HG03025 (cell line): Measurements from ENCODE around the gene WBP1L.
"Not testable (repeated sequence)": the region's sequence is repeated elsewhere in the genome, so short reads cannot be mapped to it uniquely, and the experiment has no call there.

ENCODE experiments used
- ATAC-seq: cut with Tn5 transposase; IDR thresholded peaks from one replicate; pipeline ENCODE4 v1.9.1; 2021; ENCODE audit warnings: mild to moderate bottlenecking, moderate library complexity; ENCODE audit not compliant: unreplicated experiment, low FRiP score

Gene WBP1L

DNA sequence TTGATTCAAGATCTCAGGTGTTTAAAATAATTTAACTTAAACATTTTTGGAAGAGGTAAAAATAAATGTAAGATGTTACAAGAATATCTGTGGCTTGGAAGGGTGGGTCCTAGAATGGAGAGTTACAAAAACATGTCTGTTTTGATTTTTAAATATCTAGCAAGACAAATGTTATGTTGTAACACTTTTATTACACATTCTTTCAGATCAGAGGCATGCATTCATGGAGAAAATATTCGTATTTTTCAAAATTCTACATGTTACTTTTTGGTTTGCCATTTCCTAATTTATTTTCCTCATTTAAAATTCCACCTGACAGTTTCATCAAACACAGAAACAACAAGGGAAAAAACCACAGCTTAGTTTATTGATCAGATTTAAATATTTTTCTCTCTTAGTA is 10.0 kb downstream of the WBP1L start:
- ATAC-seq: no peak

DNA sequence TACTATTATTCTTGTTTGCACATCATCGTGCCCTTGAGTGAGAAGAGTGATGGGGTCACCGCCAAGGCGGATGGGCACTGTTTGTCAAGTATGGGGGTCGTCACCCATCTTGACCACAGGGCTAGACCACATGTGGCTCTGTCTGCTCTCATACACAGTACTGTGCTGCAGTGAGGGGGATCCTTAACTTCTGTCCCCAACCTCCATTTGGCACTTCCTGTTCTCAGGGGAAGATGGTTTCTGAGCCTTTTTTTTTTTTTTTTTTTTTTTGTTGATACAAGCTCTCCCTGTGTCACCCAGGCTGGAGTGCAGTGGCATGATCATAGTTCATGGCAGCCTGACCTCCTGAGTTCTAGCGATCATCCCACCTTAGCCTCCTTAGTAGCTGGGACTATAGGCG is 13.6 kb downstream of the WBP1L start:
- no peak for ATAC-seq

DNA sequence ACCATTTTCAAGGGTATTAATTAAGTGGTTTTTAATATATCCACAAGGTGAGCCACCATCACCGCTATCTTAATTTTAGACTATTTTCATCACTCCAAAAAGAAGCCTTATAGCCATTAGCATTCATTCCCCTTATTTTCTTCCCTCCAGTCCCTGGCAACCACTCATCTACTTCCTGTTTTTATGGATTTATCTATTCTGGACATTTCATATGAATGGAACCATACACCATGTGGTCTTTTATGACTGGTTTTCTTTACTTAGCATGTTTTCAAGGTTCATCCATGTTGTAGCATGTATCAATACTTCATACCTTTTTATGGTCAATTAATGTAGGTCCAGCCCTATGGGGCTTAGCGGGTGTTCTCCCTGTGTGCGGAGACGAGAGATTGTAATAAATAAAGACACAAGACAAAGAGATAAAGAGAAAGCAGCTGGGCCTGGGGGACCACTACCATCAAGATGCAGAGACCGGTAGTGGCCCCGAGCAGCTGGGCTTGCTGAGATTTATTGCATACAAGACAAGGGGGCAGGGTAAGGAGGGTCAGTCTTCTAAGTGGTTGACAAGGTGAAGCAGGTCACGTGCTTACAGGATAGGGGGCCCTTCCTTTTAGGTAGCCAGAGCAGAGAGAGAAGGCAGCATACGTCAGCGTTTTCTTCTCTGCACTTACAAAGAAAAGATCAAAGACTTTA is 14.6 kb downstream of the WBP1L start:
- ATAC-seq: no peak

DNA sequence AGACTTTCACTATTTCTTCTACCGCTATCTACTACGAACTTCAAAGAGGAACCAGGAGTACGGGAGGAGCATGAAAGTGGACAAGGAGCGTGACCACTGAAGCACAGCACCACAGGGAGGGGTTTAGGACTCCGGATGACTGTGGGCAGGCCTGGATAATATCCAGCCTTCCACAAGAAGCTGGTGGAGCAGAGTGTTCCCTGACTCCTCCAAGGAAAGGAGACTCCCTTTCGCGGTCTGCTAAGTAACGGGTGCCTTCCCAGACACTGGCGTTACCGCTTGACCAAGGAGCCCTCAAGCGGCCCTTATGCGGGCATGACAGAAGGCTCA is 15.2 kb downstream of the WBP1L start:
- ATAC-seq: not testable (repeated sequence)

DNA sequence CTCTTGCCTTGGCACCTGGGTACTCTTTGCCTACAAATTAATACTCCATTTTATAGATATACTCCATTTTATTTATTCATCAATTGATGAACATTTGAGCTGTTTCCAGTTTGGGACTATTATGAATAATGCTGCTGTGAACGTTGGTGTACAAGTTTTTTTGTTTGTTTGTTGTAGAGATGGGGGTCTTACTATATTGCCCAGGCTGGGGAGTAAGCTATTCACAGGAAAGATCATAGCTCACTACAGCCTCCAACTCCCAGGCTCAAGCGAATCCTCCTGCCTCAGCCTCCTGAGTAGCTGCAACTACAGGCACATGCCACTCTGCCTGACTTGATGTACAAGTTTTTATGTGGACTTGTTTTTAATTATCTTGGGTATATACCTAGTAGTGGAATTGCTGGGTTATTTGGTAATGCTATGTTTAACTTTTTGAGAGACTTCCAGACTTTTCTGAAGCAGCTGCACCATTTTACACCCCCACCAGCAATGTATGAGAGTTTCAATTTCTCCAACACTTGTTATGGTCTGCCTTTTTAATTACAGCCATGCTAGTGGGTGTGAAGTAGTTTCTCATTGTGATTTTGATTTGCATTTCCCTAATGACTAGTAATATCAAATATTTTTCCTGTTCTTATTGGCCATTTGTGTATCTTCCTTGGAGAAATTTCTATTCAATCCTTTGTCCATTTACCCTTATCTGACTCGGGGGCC is 15.9 kb downstream of the WBP1L start:
- ATAC-seq: no peak

DNA sequence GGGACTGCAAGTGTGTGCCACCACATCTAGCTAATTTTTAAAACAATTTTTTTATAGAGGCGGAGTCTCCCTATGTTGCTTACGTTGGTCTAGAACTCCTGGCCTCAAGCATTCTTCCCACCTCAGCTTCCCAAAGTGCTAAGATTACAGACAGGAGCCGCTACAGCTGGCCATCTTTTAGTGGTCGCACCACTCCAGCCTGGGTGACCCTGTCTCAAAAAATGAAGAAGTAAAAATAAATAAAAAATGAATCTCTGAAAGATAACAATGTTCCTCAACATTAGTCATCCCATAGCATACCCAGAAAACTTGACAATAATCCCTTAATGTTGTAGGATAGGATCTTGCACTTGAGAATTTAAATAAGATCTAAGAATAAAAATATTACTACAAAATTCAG is 18.2 kb downstream of the WBP1L start:
- ATAC-seq: no peak

DNA sequence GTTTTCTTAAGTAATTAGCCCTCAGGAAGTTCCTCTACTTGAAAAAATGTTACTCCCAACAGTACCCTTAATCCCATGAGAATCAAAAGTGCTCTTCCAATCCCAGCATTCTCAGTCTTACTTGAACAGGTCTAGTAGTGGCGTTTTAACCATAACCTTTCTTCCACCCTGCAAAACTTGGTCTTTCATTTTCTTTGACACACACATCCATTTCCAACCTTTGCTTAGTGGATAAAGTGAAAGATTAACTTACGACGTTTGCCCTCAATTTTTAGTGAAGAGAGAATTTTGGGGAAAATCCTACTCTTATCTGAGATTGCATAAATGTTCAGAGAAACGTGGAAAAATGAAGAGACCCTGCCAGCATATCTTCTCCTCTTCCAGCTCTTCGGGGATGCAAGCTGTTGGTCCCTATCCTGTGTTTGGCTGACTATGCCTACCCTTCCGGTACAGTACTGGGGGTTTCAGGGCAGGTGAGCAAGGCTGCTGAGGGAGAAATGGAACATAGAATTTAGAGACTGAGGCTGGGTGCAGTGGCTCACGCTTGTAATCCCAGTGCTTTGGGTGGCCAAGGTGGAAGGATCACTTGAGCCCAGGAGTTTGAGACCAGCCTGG is 18.8 kb downstream of the WBP1L start:
- no peak for ATAC-seq

DNA sequence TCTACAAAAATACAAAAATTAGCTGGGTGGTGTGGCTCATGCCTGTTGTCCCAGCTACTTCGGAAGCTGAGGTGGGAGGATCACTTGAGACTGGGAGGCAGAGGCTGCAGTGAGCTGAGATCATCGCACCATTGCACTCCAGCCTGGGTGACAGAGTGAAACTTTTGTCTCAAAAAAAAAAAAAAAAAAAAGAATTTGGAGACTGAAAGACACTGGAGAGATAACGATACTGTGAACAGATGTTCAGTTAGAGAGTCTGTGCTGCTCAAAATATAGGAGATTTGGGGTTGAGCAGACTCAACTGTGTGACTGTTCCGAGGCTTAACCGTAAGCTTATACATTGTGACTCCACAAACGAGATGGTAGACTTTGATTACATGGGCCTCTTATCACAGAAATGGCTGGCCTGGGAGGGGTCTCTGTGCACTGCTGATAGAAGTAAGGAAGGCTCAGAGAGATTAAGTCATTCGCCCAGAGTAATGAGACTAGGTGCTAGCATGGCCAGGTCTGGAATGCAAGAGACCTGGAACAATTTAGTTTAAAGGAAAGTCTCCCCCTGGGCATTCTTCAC is 19.4 kb downstream of the WBP1L start:
- no peak for ATAC-seq

DNA sequence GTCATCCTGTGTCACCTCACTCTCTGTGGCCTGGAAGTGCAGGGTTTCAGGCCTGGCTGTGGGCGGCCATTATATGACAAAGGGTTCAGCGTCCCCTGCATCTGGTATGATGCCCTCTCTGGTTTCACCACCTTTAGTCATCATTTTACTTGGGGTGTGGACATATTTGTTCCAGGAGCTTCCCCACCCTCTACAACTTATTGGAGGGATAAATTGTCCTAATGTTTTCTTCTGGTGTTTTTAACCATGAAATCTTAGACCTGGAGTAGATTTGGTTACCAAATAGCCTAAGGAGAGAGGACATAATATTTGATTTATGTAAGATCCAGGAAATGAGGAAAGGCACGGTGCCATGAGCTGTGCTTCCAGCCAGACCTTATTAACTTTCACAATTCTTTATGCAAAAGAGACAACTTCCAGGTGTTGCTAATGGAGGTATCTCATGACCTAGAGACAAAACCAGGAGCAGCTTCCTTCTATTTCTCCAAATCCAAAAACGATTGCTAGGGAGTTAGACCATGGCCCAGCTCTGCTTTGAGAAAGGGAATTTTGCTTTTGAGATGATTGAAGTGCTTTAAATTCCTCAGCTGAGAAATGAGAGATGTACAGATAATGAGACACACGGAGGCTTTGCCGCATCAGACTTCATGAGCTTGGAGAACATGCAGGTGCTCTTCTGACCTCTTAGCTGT is 20.9 kb downstream of the WBP1L start:
- no peak for ATAC-seq

DNA sequence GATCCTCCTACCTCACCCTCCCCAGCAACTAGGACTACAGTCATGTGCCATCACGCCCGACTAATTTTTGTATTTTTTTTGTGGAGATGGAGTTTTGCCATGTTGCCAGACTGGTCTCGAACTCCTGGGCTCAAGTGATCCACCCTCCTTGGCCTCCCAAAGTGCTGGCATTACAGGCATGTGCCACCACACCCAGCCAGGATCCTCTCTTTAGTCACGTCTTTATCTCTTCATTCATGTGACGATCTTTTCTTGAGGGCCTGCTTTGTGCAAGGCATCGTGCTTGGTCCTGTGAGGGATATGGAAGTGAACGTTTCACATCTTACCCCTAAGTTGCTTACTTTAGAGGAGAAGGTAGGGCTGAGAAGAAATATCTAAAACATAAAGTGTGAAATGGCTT is 21.6 kb downstream of the WBP1L start:
- ATAC-seq: no peak

DNA sequence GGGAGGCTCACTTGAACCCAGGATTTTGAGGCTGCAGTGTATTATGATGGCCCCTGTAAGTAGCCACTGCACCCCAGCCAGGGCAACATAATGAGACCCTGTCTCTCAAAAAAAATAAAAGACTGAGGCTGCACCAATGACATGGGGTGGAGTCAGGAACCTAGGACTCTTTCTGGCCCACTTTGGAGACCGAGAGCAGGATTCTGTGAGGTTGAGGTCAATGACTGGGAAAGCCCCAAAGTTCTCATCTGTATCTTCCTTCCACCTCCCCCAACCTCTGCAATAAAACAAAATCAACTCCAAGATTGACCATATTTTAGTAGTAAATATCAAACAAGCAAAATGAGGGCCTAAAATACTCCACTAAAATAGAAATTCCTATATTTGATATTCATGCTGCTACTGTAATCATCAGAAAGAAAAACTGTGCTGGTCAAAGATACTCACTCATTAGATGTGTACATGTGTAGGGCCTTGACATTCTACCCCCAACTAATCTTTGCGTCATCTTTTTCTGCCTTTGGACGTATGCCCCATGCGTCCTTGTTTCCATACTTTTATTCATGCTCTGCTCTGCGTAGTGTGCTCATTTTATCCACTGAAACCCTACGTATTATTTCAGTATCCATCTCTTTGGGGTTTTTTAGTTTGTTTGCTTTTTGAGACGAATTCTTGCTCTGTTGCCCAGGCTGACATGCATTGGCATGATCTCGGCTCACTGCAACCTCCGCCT is 23.8 kb downstream of the WBP1L start:
- no peak for ATAC-seq

DNA sequence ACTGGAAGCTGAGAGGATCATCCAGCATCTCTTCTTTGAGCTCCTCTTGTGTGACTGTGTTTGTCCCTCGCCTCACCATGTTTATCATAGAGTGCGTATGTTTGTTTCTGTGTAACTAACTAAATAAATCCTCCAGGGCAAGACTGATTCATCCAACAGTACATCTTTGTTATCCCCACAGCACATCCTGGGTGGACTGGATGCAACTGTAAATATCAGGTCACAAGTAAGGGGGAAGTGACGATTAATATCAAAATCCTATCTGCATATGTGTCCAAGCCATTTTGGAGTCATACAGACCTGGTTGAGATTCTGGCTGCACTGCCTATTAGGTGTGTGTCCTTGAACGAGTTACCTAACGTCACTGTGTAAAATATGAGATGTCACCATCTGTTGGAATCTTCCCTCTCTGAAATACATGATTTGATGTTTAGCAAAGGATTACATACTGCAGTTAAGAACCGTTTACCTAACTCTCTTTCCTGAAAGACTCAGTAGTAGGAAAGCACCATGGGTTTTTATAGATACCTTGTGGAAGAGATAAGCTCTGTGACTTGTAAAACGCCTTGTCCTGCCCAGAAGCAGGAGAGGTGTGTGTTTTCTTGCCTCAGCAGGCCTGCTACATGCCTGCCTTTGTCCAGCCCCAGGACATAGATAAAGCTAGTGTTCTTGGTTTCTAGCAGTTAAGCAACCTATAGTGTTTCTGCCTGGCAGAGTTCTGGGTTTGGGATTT is 25.8 kb downstream of the WBP1L start:
- no peak for ATAC-seq

DNA sequence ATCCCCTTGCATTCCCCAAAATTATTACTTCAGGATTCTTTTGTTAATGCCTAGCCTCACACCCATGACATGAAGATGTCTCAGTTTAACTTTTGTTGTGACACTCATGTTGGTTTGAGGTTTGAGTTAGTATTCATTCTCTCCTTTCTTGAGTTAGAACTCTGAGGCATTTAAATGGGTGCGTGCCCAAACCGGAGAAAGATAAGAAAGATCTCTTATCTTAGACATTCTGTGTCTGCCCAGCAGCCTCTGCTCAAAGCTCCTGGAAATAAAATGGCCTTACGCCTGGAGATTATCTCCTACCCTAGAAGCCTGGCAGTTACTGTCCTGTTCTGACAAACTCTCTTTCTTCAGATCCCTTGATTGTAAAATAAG is 26.3 kb downstream of the WBP1L start:
- ATAC-seq: no peak

DNA sequence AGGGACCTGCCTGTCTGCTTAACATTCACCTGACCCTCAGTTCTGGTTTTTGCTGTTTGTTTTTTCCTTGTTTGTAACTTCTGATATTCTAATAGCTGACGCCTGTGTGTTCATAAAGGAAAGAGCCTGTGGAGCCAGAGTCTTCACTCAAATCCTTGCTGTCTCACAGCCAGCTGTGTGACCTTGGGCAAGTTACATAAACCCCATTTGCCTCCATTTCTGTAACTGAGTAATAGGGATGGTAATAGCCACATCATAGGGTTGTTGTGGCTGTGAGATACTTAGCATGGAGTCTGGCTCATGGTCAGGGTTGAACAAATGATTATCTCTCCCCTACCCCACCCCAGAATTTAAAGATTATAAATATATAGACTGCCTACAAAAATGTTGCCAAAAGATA is 27.0 kb downstream of the WBP1L start:
- ATAC-seq: no peak

DNA sequence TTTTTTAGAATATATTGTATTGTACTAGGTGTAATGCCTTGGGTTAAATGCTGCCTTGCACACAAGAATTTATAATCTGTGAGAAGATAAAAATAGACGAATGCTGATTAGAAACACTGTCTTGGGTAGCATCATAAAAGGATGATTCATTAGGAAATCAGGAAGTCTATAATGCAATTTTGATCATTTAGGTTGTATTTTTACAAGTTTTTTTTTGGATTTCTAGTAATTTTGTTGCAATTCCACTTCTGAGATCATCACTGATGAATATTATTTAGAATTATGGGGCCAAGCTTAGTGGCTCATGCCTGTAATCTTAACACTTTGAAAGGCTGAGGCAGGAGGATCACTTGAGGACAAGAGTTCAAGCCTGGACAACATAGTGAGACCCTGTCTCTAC is 29.6 kb downstream of the WBP1L start:
- no peak for ATAC-seq

DNA sequence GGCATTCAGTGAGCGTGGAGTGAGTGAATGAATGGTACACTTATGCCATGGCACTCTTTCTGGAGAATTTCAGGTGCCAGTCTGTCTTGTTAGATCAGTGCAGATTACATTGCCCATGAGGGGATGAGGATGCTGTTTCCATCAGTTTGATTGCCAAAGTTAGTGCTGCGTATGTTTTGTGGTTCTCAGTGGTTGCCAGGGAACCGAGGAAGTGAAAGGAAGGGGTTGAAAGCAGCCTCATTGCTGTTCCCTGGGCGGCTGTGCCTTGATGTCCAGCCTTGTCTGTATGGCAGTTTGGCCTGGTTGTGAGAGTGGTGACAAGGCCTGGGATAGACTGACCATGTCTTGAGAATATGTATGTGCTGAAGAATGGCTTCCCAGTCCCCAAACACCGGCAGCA is 30.2 kb downstream of the WBP1L start:
- ATAC-seq: no peak

DNA sequence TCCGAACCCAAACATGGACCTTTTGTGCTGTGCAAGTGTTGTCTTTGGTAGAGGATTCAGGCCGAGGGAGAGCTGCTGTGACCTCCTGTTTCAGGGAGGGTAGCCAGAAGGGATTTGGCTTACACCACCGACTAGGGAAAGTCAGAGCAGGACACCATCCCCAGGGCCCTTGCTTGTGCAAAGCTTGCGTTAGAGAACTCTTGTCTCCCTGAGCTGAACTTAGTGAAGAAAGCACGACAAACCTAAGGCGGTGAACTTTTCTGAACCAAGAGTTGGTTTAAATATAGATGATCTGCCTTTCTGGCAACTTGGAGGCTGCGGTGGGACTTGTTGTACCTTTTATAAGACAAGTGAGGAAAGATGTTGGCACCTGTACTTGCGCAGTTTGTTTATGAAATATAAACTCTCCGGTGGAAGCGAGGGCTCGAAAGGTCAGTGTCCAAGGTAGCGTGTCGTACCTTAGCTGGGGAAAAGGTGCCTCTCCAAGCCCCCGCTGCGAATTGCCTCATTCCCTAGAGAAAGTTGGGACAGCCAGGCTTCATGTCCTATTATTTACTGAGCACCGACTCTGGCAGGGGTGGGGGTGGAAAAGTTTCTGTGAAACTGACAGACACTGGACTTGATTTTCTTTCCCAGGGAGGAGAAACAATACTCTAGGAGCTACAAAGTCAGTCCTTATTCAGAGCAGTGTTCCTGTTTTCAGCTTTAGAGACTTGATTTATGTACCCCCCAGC is 31.6 kb downstream of the WBP1L start:
- ATAC-seq: no peak

DNA sequence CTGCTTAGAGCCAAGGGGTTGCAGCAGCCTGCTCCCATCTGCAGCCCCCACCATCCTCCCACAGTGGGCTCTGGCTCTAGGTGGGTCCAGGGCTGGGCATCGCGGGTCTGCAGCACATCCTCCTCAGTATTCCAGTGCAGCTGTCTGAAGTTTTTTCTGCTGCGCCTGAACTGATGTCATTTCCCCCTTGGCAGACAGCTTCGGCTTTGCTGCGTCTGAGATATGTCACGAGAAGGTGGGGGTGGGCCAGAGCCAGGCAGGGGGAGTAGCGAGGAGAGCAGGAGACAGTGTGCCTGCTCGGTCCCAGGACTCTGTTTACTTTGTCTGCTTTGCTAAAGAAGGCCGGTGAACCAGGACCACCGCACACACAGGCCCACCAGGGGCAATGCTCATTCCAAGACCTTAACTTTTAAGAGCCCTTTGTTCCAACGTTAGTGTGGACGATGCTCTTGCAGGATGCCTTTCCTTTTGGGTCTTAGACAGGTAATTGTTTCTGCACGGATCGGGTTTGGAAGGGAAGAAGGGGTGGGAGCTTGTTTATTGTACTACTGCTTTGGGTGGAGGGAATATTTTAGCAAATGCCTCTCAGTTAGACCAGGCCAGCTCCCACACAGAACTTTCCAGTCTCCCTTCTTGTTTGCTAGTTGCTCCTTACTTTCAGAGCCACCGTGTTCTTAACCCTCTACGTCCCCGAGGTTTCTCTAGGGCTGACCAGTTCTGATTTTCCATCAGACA is 32.4 kb downstream of the WBP1L start:
- no peak for ATAC-seq
